ENCODE results near the gene ZNF236. TPM values are rescaled to one million over a fixed set of nuclear protein-coding genes. Genes with fewer than 3 reads are reported as not detected.

ZNF236 gene
- total RNA-seq, 1 donor from 2014 or later, result 19.4 TPM

- DNase-seq (ENCODE audit: low spot score), result no peak
- H3K9me3 Mint-ChIP-seq (ENCODE audit: unreplicated experiment), result no peaks in the 10 kb centered on the region
- H3K27me3 Mint-ChIP-seq (ENCODE audit: unreplicated experiment), result peaks cover 2% of the 10 kb centered on the region
- H3K4me3 Mint-ChIP-seq (ENCODE audit: unreplicated experiment), result no peak overlapping the region
- H3K27ac Mint-ChIP-seq (ENCODE audit: unreplicated experiment), result no peak overlapping the region
- H3K4me1 Mint-ChIP-seq (ENCODE audit: unreplicated experiment), result no peaks in the 10 kb centered on the region
- no peak for TF ChIP-seq CTCF (IDR thresholded peaks at IDR 0.05; ENCODE audit: unreplicated experiment)
- H3K36me3 Mint-ChIP-seq (ENCODE audit: low read depth, unreplicated experiment), result peaks cover 15% of the 10 kb centered on the region
Measured at GRCh38 chr18:76857476-76857875, 35.1 kb downstream of the ZNF236 start.

GRCh38 chr18:76859474-76860339, 37.4 kb downstream of the ZNF236 start:
- Mint-ChIP-seq H3K4me3 (ENCODE audit: unreplicated experiment) (no peak overlapping the region), H3K27ac (ENCODE audit: unreplicated experiment) (no peak overlapping the region), H3K36me3 (ENCODE audit: low read depth, unreplicated experiment) (peaks cover 26% of the 10 kb centered on the region), H3K4me1 (ENCODE audit: unreplicated experiment) (no peaks in the 10 kb centered on the region), H3K27me3 (ENCODE audit: unreplicated experiment) (peaks cover 2% of the 10 kb centered on the region), H3K9me3 (ENCODE audit: unreplicated experiment) (no peaks in the 10 kb centered on the region)
- no peak for DNase-seq (ENCODE audit: low spot score)
- no peak for TF ChIP-seq CTCF (IDR thresholded peaks at IDR 0.05; ENCODE audit: unreplicated experiment)

GRCh38 chr18:76860411-76860810, 38.1 kb downstream of the ZNF236 start:
- Mint-ChIP-seq H3K27me3 (ENCODE audit: unreplicated experiment) (peaks cover 2% of the 10 kb centered on the region), H3K9me3 (ENCODE audit: unreplicated experiment) (no peaks in the 10 kb centered on the region), H3K4me3 (ENCODE audit: unreplicated experiment) (no peak overlapping the region), H3K27ac (ENCODE audit: unreplicated experiment) (no peak overlapping the region), H3K36me3 (ENCODE audit: low read depth, unreplicated experiment) (peaks cover 26% of the 10 kb centered on the region), H3K4me1 (ENCODE audit: unreplicated experiment) (no peaks in the 10 kb centered on the region)
- DNase-seq (ENCODE audit: low spot score), result no peak
- TF ChIP-seq CTCF (IDR thresholded peaks at IDR 0.05; ENCODE audit: unreplicated experiment), result no peak

DNA sequence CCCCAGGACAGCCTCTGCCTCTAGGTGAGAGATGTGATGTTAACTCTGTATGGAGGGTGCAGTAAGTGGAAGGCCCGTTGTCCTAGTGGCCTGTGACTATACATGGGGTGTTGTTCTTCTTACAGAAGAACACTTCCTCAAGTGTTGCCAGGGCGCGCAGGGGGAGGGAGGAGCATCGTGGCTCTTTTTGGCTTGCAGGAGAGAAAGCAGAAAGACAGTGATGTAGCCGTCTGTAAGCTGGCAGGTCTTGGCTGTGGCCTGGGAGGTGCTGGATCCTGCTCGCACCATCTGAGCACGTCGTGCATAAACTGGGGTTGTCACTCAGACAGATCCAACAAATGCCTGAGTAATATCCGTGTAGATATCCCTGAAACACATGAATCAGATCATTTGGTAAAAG, 44.3 kb downstream of the ZNF236 start:
- Mint-ChIP-seq H3K9me3 (ENCODE audit: unreplicated experiment) (no peaks in the 10 kb centered on the region), H3K4me1 (ENCODE audit: unreplicated experiment) (no peaks in the 10 kb centered on the region), H3K36me3 (ENCODE audit: low read depth, unreplicated experiment) (peaks cover 31% of the 10 kb centered on the region), H3K27ac (ENCODE audit: unreplicated experiment) (no peak overlapping the region), H3K27me3 (ENCODE audit: unreplicated experiment) (peaks cover 3% of the 10 kb centered on the region), H3K4me3 (ENCODE audit: unreplicated experiment) (no peak overlapping the region)
- TF ChIP-seq CTCF (IDR thresholded peaks at IDR 0.05; ENCODE audit: unreplicated experiment), result no peak
- no peak for DNase-seq (ENCODE audit: low spot score)

- peaks cover 23% of the 10 kb centered on the region for H3K36me3 Mint-ChIP-seq (ENCODE audit: low read depth, unreplicated experiment)
- DNase-seq (ENCODE audit: low spot score), result no peak
- H3K9me3 Mint-ChIP-seq (ENCODE audit: unreplicated experiment), result no peaks in the 10 kb centered on the region
- peaks cover 7% of the 10 kb centered on the region for H3K27me3 Mint-ChIP-seq (ENCODE audit: unreplicated experiment)
- no peak overlapping the region for H3K27ac Mint-ChIP-seq (ENCODE audit: unreplicated experiment)
- H3K4me1 Mint-ChIP-seq (ENCODE audit: unreplicated experiment), result peaks cover 3% of the 10 kb centered on the region
- H3K4me3 Mint-ChIP-seq (ENCODE audit: unreplicated experiment), result no peak overlapping the region
- TF ChIP-seq CTCF (IDR thresholded peaks at IDR 0.05; ENCODE audit: unreplicated experiment), result no peak
Measured at GRCh38 chr18:76873311-76873710, 51.0 kb downstream of the ZNF236 start.

All from endothelial cell (in vitro differentiated cells).